Activated naive CD4-positive, alpha-beta T cell treated with anti-CD3 and anti-CD28 coated beads, Interleukin-2, amount 10 ng/mL, durations not matched to agents 7 days and 5 days (primary cell): ENCODE measurements around the gene LMX1B.

Experiments used
- CTCF ChIA-PET: fragments of 350-600 bp; sonication (Branson Sonifier 250); formaldehyde crosslinking; loops from one replicate; lab custom pipeline; 2021; ENCODE audit warnings: antibody characterized with exemption; lab: Charles Lee
- DNase-seq: peaks from one replicate; pipeline ENCODE4 v3.0.0-alpha.2; 2020
- H3K27ac Mint-ChIP-seq: one replicate; pipeline ENCODE4 v1.8.0; 2021; ENCODE audit warnings: mild to moderate bottlenecking, moderate library complexity, mixed read lengths
- H3K27me3 Mint-ChIP-seq: one replicate; pipeline ENCODE4 v1.8.0; 2021; ENCODE audit warnings: mild to moderate bottlenecking, mixed read lengths
- H3K36me3 Mint-ChIP-seq: one replicate; pipeline ENCODE4 v1.8.0; 2021; ENCODE audit warnings: mixed read lengths
- H3K4me1 Mint-ChIP-seq: one replicate; pipeline ENCODE4 v1.8.0; 2021; ENCODE audit warnings: mixed read lengths
- H3K4me3 Mint-ChIP-seq: one replicate; pipeline ENCODE4 v1.8.0; 2021; ENCODE audit warnings: mild to moderate bottlenecking, moderate library complexity, mixed read lengths
- H3K9me3 Mint-ChIP-seq: one replicate; pipeline ENCODE4 v1.8.0; 2021; ENCODE audit warnings: mixed read lengths

LMX1B gene

DNA sequence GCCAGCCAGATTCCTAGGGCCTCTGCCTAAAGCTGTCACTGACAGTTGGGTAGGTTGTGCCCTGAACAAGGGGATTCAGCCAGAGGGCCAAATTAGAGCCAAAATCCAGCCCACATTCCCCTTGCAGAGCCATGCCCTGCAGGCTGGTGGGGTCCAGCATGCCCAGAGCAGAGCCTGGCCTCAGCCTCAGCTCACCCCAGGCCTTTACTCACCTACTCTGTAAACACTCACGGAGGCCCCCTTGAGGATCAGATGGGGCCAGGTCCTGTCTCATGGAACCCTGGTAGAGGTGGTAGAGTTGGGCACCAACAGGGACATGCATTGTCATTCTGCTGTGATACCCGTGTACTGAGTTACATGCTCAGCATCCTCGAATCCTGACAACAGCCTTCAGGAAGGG is 74.9 kb downstream of the LMX1B start:
- no peak overlapping the region for H3K27ac Mint-ChIP-seq
- H3K9me3 Mint-ChIP-seq, result no peaks in the 10 kb centered on the region
- H3K4me3 Mint-ChIP-seq, result no peak overlapping the region
- CTCF ChIA-PET, result interaction anchor here (1.1 to 3.9 kb wide), 3 partner anchors 15 to 95 kb away, joined by 3 to 55 read pairs (median 4); no protein-coding TSS in a partner anchor
- H3K4me1 Mint-ChIP-seq, result peaks cover under 1% of the 10 kb centered on the region
- no peak for DNase-seq
- H3K27me3 Mint-ChIP-seq, result peaks cover 66% of the 10 kb centered on the region
- peaks cover 1% of the 10 kb centered on the region for H3K36me3 Mint-ChIP-seq

GRCh38 chr9:126689027-126689825 is 75.5 kb downstream of the LMX1B start:
- H3K4me1 Mint-ChIP-seq, result no peaks in the 10 kb centered on the region
- H3K36me3 Mint-ChIP-seq, result no peaks in the 10 kb centered on the region
- H3K27me3 Mint-ChIP-seq, result peaks cover 60% of the 10 kb centered on the region
- CTCF ChIA-PET, result interaction anchor here (1.1 to 3.9 kb wide), 11 partner anchors 9 to 105 kb away, joined by 3 to 55 read pairs (median 7); no protein-coding TSS in a partner anchor
- no peak overlapping the region for H3K4me3 Mint-ChIP-seq
- H3K9me3 Mint-ChIP-seq, result no peaks in the 10 kb centered on the region
- DNase-seq, result no peak
- no peak overlapping the region for H3K27ac Mint-ChIP-seq

DNA sequence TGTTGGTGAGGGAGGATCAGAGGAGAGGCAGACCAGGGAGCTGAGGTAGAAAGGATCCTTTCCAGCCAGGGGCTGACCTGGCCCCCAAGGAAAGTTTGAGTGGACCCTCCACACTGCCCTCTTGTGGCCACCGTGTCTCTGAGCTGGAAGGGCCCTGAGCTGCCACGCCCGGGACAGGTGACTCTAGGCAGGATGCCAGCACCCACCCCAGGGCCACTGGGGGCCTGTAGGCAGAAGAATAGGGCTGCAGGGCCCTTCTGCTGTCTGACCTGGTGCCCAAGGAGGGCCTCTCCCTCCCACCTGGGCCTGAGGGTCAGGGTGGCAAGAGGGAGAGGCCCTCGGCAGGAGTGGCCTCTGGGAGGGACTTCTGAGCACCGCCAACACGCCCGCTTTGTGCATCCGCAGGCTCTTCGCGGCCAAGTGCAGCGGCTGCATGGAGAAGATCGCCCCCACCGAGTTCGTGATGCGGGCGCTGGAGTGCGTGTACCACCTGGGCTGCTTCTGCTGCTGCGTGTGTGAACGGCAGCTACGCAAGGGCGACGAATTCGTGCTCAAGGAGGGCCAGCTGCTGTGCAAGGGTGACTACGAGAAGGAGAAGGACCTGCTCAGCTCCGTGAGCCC is 76.8 kb downstream of the LMX1B start:
- Mint-ChIP-seq H3K9me3 (no peaks in the 10 kb centered on the region), H3K36me3 (no peaks in the 10 kb centered on the region), H3K4me1 (no peaks in the 10 kb centered on the region), H3K27me3 (peaks cover 55% of the 10 kb centered on the region), H3K4me3 (no peak overlapping the region), H3K27ac (no peak overlapping the region)
- peak; percentile 71 for DNase-seq
- CTCF ChIA-PET, result interaction anchor here (0.8 to 3.9 kb wide), 18 partner anchors 8 to 104 kb away, joined by 3 to 55 read pairs (median 4); no protein-coding TSS in a partner anchor

GRCh38 chr9:126692041-126692758 is 78.5 kb downstream of the LMX1B start:
- no peak for DNase-seq
- CTCF ChIA-PET, result interaction anchor here (1.2 to 3.9 kb wide), 3 partner anchors 12 to 89 kb away, joined by 3 to 55 read pairs (median 14); no protein-coding TSS in a partner anchor
- Mint-ChIP-seq H3K4me3 (no peak overlapping the region), H3K9me3 (no peaks in the 10 kb centered on the region), H3K4me1 (no peaks in the 10 kb centered on the region), H3K27me3 (peaks cover 48% of the 10 kb centered on the region), H3K36me3 (no peaks in the 10 kb centered on the region), H3K27ac (no peak overlapping the region)

DNA sequence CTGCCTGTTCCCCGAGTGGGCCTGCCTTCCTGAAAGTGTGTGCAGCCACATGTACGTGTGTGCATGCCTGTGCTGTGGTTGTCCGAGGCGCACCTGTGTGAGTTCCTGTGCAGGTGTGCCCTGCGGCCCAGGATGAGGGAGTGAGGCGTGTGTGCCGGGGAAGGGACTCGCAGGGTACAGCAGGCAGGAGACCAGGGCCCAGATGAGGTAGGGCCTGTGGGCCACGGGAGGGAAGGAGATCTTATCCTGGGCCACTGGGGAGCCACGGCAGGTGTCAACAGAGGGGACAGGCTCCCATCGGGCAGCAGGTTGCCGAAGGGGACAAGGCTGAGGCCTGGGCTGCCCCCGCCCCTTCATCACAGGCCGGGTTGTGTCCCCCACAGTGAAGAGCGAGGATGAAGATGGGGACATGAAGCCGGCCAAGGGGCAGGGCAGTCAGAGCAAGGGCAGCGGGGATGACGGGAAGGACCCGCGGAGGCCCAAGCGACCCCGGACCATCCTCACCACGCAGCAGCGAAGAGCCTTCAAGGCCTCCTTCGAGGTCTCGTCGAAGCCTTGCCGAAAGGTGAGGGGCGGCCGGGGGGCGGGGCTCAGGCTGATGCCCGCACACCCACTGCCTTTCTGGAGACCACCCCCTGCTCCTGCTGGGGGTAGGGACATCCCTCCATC is 79.2 kb downstream of the LMX1B start:
- Mint-ChIP-seq H3K27ac (no peak overlapping the region), H3K4me1 (no peaks in the 10 kb centered on the region), H3K4me3 (no peak overlapping the region), H3K36me3 (no peaks in the 10 kb centered on the region), H3K27me3 (peaks cover 43% of the 10 kb centered on the region), H3K9me3 (no peaks in the 10 kb centered on the region)
- DNase-seq, result no peak
- CTCF ChIA-PET, result no interaction called here

- Mint-ChIP-seq H3K9me3 (no peaks in the 10 kb centered on the region), H3K4me3 (no peak overlapping the region), H3K4me1 (no peaks in the 10 kb centered on the region), H3K27me3 (peaks cover 40% of the 10 kb centered on the region), H3K36me3 (no peaks in the 10 kb centered on the region), H3K27ac (no peak overlapping the region)
- DNase-seq, result no peak
- CTCF ChIA-PET, result interaction anchor here (1.3 to 1.9 kb wide), 4 partner anchors 10 to 88 kb away, joined by 4 to 6 read pairs (median 6); no protein-coding TSS in a partner anchor
Measured at GRCh38 chr9:126693428-126693944, 79.8 kb downstream of the LMX1B start.

- peaks cover 37% of the 10 kb centered on the region for H3K27me3 Mint-ChIP-seq
- H3K4me1 Mint-ChIP-seq, result no peaks in the 10 kb centered on the region
- CTCF ChIA-PET, result interaction anchor here (1.0 to 1.9 kb wide), 5 partner anchors 9 to 87 kb away, joined by 3 to 6 read pairs (median 5); no protein-coding TSS in a partner anchor
- H3K36me3 Mint-ChIP-seq, result no peaks in the 10 kb centered on the region
- H3K9me3 Mint-ChIP-seq, result no peaks in the 10 kb centered on the region
- H3K4me3 Mint-ChIP-seq, result no peak overlapping the region
- H3K27ac Mint-ChIP-seq, result no peak overlapping the region
- no peak for DNase-seq
Measured at GRCh38 chr9:126694206-126695081, 80.7 kb downstream of the LMX1B start.

- no peak overlapping the region for H3K27ac Mint-ChIP-seq
- H3K36me3 Mint-ChIP-seq, result no peaks in the 10 kb centered on the region
- no peaks in the 10 kb centered on the region for H3K4me1 Mint-ChIP-seq
- CTCF ChIA-PET, result interaction anchor here (1.0 to 1.9 kb wide), 2 partner anchors 18 to 85 kb away, joined by 3 to 5 read pairs; no protein-coding TSS in a partner anchor
- H3K27me3 Mint-ChIP-seq, result peaks cover 38% of the 10 kb centered on the region
- no peaks in the 10 kb centered on the region for H3K9me3 Mint-ChIP-seq
- DNase-seq, result no peak
- no peak overlapping the region for H3K4me3 Mint-ChIP-seq
Measured at GRCh38 chr9:126695186-126695585, 81.5 kb downstream of the LMX1B start.

- H3K9me3 Mint-ChIP-seq, result no peaks in the 10 kb centered on the region
- H3K4me3 Mint-ChIP-seq, result no peak overlapping the region
- CTCF ChIA-PET, result interaction anchor here (1.0 kb wide), 1 partner anchor 19 kb away, joined by 3 read pairs; no protein-coding TSS in a partner anchor
- DNase-seq, result no peak
- no peak overlapping the region for H3K27ac Mint-ChIP-seq
- H3K4me1 Mint-ChIP-seq, result no peaks in the 10 kb centered on the region
- peaks cover 35% of the 10 kb centered on the region for H3K27me3 Mint-ChIP-seq
- no peaks in the 10 kb centered on the region for H3K36me3 Mint-ChIP-seq
Measured at GRCh38 chr9:126695701-126696400, 82.1 kb downstream of the LMX1B start.

GRCh38 chr9:126696401-126697145 is 82.8 kb downstream of the LMX1B start:
- no peak overlapping the region for H3K27ac Mint-ChIP-seq
- H3K9me3 Mint-ChIP-seq, result no peaks in the 10 kb centered on the region
- H3K36me3 Mint-ChIP-seq, result no peaks in the 10 kb centered on the region
- H3K4me3 Mint-ChIP-seq, result no peak overlapping the region
- CTCF ChIA-PET, result no interaction called here
- H3K4me1 Mint-ChIP-seq, result no peaks in the 10 kb centered on the region
- H3K27me3 Mint-ChIP-seq, result peaks cover 37% of the 10 kb centered on the region
- DNase-seq, result no peak

GRCh38 chr9:126697330-126697729 is 83.6 kb downstream of the LMX1B start:
- peaks cover 44% of the 10 kb centered on the region for H3K27me3 Mint-ChIP-seq
- DNase-seq, result no peak
- H3K4me1 Mint-ChIP-seq, result no peaks in the 10 kb centered on the region

More at GRCh38 chr9:126697330-126697729, 83.6 kb downstream of the LMX1B start:
- Mint-ChIP-seq H3K4me3 (no peak overlapping the region), H3K9me3 (no peaks in the 10 kb centered on the region), H3K36me3 (no peaks in the 10 kb centered on the region), H3K27ac (no peak overlapping the region)
- CTCF ChIA-PET, result interaction anchor here (1.1 kb wide), 1 partner anchor 84 kb away, joined by 3 read pairs; no protein-coding TSS in a partner anchor
